Glomerular visceral epithelial cell (primary cell): ENCODE data around the gene IKBKE.
A peak's percentile ranks its signal among the peaks of the same experiment; 100 is the strongest.

ENCODE experiments used
- DNase-seq: peaks from one replicate; pipeline ENCODE4 v3.0.0-alpha.2; 2016; ENCODE audit errors: extremely low spot score

IKBKE gene

DNA sequence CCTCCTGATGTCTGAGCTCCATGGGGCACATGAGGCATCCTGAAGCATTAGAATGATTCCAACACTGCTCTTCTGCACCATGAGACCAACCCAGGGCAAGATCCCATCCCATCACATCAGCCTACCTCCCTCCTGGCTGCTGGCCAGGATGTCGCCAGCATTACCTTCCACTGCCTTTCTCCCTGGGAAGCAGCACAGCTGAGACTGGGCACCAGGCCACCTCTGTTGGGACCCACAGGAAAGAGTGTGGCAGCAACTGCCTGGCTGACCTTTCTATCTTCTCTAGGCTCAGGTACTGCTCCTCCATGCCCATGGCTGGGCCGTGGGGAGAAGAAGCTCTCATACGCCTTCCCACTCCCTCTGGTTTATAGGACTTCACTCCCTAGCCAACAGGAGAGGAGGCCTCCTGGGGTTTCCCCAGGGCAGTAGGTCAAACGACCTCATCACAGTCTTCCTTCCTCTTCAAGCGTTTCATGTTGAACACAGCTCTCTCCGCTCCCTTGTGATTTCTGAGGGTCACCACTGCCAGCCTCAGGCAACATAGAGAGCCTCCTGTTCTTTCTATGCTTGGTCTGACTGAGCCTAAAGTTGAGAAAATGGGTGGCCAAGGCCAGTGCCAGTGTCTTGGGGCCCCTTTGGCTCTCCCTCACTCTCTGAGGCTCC lies 26.0 kb downstream of the IKBKE start:
- peak; percentile 66 for DNase-seq

DNA sequence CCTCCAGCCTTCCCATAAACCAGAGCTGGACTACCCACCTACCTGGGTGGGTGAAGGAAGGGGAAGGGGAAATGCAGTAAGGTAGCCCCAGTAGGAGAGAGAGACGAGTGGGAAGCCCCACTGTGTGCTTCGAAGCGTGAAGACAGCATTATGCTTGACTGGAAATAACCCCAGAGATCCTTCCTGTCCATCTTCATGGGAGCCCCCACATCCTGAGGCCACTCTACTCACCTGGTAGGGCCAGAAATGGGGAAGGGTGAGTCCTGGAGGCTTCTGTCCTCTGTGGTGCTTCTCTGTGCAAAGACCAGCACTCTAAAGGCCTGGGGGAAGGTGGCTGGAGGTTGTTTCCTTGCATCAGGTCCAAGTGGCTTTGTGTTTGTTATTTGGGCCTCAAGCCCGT lies 27.1 kb downstream of the IKBKE start:
- DNase-seq = no peak

DNA sequence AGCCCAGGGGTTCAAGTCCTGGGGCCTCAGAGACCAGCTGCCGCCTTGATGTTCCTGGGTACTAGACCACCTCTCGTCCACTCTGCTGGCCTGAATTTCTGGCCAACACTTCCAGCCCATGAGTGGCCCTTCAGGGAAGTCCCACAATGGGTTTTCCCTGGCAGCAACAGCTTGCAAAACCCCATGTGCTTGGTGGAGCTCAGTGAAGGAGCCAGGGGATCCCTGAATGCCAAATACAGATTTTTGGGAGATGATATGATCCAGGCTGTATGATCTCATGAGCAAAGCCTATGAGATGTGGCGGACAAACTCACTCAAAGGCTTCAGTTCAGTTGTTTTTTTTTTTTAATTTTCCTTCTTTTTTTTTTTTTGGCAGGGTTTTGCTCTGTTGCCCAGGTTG lies 27.5 kb downstream of the IKBKE start:
- DNase-seq = no peak

DNA sequence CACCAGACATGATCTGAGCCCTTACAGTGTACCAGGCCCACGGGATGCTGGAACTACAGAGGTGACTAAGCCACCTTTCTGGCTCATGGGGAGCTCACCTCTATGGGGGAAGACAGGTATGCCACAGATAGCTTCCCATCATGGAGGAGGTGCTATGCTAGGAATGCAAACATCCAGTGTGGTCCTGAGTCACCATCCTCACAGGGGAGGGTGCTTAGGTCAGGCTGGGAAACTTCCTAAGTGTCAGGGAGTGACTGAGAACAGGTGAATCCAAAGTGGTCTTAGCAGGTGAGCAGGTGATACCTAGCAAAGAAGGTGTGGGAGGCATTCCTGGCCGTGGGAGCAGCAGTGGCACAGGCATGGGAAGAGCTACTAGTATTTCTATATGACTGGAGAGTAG lies 28.4 kb downstream of the IKBKE start:
- peak; percentile 47 for DNase-seq

DNA sequence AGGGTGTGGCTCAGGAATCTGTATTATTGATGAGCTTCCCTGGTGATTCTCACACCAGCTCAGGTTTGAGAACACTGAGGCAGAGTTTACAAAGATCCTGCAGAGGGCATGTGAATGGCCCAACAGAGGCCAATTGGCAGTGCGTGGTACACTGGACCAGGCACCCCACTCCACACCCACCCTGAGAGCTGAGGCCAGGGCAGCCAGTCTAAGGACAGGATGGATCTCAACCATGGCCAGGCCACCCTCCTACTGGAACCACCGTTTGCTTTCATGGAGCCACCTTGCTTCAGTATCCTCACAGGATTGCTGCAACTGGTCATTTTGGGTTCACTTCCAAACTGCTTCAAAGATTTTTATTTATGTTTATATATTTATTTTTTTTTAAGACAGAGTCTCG lies 29.8 kb downstream of the IKBKE start:
- DNase-seq = no peak

DNA sequence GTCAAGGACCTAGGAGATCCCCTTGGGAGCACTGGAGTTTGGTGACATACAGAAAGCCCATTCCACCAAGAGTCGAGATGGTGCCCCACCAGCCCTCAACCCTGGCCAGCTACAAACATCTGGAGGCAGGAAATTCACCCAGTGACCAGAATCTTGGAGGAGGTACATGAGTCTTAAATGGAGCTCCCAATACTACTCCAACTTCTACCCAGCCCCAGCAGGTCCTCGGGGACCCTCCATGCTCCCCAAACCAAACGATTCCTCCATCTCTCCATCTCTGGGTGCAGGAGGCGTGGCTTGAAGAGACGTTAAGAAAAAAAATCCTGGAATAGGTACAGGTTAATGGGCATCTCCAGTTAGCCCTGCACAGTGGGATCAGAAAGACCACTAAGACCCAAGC lies 31.6 kb downstream of the IKBKE start:
- DNase-seq = no peak

DNA sequence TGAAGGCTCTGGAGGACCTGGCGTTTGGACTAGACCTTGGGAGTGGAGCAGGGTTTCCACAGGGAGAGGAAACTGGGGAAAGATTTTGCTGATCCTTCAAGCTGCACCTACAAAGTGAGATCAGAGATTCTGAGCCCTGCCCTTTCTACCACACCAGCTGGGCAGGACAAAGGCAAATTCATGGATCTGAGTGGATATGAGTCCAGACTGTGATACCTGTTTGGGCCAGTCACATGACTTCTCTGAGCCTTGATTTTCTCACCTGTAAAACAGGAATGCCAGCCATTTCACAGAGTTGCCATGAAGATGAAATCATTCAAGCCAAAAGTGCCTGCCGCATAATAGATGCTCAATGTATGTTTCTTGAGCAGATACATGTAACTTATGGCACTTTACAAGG lies 32.1 kb downstream of the IKBKE start:
- DNase-seq = no peak

DNA sequence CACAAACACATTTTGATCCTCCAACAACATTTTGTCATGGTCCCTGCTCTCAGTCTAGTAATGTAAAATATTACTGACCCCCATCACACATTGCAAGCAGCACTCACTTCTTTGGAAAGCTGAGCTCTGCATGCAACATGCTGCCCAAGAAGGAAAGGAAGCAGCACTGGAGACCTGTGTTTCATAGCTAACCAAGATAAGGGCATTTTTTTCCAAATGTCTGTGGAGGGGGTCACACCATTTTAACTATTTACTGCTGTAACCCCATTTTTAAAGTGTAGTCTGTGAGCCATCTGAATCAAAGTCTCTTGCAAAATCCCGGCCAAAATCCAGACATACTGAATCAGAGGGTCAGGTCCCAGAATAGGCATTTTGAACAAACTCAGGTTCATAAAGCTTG lies 32.5 kb downstream of the IKBKE start:
- DNase-seq = no peak

DNA sequence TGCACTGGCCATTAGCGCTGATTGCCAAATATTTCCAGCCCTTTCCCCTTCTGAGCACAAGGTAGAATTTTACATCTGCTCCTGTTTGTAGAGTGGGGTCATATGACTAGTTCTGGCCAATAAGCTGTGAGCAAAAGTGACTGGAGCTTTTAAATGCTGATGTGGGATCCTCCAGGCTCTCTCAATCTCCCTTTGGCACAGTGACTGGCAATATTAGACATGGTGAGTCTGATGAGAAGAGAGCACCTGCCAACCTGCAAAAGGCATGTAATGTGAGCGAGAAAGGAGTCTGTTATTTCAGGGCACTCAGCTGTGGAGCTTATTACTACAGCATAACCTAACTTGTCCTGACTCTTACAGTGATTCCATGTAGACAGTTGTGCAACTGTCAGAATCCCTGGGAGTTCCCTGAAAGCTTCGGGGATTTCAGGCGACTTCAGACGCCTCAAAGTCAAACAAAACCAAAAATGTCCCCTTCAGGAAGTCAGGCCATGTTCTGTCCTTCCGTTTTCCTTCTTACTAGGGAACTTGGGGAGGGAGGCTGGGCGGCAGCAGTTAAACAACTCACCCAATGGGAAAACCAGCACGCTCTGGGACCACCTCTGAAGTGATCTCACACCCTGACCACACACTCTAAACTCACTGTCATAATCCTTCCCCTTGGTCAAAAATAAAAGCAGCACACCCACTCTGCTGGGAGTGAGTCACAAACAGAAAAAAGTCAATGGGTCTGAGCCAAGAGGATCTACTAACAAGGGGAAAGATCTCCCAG lies 33.5 kb downstream of the IKBKE start:
- peak; percentile 99 for DNase-seq

DNA sequence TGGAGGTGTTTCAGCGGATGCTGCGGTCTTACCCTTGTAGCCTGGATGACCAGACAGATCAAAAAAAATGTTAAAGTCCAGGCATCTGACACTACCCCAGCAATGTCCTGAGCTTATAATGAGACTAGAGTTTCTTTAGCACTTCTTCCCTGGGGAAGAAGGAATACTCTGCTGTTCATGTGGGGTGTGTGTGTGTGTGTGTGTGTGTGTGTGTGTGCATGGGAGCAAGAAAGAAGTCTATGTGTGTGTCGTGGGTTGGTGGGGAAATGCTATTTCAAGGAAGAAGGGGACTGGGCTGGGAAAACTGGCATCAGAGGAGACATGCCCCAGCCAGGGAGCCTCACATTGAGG lies 34.1 kb downstream of the IKBKE start:
- DNase-seq = no peak

DNA sequence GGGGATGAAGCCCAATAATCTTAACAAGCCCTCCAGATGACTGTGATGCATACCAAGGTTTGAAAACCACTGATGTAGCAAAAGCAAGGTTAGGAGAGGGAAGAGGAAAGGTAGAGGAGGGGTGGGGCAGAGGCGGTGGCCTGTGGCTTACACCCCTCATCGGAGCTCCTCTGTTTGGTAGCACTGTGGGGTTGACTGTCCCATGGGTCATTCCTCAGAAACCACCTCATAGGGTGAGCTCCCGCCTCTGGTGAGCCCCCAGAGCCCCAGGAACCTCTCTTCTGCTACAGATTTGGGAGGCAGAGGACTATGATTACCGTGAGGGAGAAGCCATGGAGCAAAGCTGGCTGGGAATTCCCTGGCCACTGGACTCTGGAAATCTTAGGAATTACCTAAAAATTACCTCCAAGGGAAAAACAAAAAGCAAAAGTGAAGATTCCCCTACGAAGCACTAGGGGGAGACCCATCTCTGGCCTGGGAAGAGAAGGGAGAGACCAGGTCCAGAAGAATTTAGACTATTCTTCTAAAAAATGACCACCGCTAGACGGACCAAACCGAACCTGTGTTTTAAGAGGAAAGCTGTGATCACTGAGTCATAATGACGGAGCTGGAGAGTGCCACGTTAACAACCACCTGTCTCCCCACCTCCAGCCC lies 35.6 kb downstream of the IKBKE start:
- no peak for DNase-seq

DNA sequence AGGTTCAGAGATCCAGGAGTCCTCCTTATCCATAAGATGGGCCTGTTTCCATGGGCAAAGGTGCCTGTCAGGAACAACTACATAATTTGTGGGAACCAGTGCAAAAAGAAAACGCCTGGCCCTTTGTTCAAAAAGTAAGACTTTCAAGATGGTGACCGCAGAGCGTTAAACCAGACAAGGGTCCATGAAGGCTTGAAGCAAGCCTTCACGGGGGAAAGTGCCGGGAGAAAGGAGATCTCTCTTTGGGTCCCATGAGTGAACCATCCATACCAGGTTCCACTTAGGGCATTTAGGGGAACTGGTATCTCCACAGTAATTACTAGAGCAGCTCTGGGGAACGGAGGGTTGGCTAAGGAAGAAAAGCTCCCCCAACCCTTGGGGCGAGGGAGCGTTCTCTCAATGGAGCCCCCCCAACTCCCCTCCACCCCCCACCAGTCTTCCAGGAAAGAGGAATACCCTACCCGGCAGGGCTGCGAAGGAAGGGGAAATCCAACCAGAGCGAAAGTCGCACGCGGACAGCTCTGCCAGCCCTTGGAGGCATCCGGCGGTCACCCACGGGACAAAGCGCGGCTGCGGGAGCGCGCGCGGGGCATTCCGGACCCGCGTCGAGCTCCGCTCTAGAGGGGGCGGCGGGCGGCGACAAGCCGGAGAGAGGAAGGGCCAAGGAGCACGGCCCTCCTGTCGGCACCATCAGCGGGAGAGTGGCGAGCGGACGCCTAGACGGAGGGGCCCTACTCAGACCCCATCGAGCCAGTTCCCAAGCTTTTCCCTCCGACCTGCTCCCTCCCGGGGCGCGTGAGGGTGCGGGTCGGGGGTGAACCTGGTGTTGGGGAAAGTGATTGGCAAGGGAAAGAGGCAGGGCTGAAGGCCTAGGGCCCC lies 36.4 kb downstream of the IKBKE start:
- DNase-seq = no peak

DNA sequence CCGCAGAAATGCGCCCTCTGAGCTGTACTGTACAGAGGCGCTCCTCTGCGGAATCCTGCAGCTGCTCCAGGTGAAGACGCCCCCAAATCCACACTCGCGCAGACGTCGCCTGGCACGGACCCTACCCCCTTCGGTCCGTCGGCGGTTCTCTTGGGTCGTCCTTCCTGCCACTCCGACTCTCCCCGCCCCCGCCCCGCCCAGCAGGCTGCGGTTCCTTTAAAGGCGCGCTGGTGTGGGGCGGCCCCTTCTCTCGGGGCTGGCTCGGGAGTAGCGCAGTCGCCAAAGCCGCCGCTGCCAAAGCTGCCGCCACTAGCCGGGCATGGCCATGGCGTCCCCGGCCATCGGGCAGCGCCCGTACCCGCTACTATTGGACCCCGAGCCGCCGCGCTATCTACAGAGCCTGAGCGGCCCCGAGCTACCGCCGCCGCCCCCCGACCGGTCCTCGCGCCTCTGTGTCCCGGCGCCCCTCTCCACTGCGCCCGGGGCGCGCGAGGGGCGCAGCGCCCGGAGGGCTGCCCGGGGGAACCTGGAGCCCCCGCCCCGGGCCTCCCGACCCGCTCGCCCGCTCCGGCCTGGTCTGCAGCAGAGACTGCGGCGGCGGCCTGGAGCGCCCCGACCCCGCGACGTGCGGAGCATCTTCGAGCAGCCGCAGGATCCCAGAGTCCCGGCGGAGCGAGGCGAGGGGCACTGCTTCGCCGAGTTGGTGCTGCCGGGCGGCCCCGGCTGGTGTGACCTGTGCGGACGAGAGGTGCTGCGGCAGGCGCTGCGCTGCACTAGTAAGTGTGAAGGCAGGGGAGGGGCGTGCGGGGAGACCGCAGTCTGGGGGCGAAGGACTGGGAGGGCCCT lies 37.2 kb downstream of the IKBKE start, which contains the start of gene RASSF5:
Gene RASSF5, plus strand, starts transcription at position 248 of the 846 bp plus-strand sequence. Its CDS starts 72 bp downstream, at position 320.
- peak; percentile 76 for DNase-seq

DNA sequence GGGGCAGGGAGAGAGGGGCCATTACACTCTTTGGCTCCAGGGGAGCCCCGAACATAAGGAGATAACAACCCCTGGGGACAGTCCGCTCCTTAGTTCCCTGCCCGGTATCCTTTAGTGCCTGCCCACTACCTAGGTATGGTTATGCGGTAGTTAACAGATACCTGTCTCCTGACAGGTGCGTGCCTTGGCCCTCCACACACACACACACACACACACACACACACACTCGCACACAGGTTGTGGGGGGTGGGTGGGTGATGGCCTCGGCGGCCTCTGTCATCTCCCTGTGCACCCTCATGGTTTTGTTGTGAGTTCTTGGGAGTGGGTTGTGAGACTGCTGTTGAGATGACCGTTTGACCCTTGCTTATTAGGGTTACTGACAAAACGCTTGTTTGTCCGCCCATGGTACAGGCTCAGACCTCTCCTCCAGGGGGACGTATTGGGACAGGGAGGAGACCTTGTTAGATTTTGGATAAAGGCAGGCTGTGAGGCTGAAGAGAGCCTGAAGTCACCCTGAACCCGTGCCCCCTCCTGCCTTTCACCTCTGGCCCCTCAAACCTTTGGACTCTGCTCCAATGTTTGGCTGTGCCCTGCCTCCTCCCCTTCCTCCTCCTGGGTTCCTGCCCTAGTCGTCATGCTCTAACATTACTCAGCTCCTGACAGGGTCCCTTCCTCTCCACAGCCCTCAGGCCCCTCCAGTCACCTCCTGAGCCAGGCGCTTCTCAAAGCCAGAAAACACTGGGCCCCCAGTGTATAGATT lies 38.0 kb downstream of the IKBKE start:
- DNase-seq = no peak

DNA sequence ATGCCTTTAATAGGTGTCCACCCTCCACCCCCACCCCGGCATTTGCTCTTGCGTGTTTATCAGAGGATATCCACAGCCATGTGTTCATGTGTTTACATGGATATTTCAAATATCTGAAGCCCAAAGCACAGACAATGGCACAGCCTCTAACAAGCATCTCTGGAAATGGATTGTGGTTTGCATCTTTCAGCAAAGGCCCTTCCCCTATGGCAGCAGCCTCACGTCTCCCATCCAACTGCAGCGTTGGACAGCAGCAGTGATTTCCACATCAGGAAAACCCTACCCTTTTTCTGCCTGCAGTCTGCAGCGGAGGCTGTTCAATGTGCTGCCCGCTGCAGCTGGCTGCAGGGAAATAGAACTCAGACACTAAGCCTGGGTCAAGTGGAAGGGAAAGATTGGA lies 38.7 kb downstream of the IKBKE start:
- DNase-seq = no peak

DNA sequence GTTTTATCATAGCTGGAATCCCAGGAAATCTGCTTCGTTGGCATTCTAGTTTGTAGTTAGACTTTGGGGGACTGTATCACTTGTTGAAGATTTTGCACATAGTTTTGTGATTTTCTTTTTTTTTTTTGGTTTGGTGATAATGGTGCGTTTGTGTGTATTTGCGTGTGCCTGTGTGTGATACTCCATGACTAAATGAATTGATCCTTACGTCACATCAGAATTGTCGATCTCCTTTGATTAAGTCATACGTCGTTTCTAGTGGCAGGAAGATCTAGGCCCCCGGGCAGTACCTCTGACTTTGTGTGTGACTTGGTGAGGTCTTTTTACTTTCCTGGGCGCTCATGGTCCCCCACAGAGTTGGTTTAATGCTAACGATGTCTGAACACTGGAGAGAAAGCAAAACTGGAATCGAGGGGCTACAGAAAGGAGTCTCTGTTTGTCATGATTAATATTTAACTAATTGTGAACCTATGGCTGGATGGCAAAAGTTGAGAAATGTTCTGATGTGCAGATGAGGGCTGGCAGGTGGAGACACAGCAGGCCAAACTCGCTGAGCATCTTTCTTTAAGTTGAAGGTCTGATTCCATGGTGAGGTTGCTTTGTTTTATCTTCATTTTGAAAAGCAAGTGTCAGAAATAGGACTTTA lies 39.5 kb downstream of the IKBKE start:
- no peak for DNase-seq

DNA sequence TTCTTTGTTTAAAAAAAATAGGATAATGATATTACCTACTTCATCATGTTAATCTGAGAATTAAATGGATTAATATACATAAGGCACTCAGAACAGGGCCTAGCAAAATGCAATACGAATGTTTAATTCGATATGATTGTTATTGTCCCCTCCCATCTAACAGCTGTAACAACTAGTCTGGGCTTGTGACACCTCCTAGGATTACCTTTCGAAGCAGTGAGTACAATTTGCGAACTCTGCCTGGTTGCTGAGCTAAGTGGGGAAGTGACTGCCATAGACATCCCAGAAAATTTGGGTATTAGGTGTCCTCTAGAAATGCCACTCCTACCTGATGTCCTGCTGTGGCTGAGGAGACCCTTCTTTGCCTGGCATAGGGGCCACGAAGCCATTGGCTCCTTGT lies 40.1 kb downstream of the IKBKE start:
- DNase-seq = no peak

DNA sequence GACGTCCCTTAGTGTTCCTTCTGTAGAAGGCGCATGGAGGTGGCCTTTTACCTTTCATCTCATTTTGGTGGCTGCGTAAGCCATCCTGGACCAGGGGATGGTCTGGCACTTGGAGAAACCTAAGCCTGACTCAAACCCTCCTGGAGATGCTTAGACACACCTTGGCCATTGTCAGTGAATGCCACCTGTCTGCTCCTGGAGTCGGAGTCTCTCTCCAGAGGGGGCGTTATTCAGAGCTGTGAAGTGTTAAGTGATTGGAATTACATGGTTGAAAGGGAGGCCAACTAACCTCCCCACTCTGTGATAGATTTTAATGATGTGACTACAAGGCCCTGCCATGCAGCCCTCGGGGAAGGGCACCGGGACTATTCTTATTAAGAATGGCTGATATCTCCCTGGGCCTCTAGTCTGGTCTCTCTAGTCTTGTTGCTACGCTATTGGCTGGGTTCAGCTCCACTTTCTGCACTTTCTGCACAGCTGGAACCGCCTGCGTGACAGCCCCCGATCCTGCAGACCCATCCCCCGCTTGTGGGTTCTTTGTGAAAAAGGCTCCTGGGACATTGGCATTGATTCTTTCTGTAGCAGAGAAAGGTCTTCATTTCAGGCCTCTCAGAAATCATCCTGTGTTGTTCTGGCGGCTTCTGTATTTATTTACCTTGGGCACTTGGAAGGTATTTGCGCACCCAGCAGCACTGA lies 41.2 kb downstream of the IKBKE start:
- no peak for DNase-seq
